Panc1 (cell line): ENCODE results near the gene KIFBP. TPM values are rescaled to one million over a fixed set of nuclear protein-coding genes. Genes with fewer than 3 reads are reported as not detected.

Experiments
- ATAC-seq: fragments of 200-7000 bp; cut with Tn5 transposase; 2 replicates; pipeline ENCODE4 v1.9.1; 2020; ENCODE audit warnings: mild to moderate bottlenecking, moderate library complexity
- BruUV-seq: library from RNA; stranded (reverse); fragments of 400-500 nt; replicated peaks from 2 replicates; lab custom pipeline; 2021; lab: Mats Ljungman, UMichigan
- CTCF ChIA-PET: fragments of 300-600 bp; sonication (Branson Sonifier 250); formaldehyde crosslinking; loops from one replicate; lab custom pipeline; 2022; ENCODE audit warnings: antibody characterized with exemption; lab: Charles Lee
- POLR2A ChIA-PET: fragments of 300-600 bp; sonication (Branson Sonifier 250); formaldehyde crosslinking; loops from one replicate; lab custom pipeline; 2022; ENCODE audit warnings: antibody characterized with exemption; lab: Charles Lee
- DNase-seq: peaks from one replicate; pipeline ENCODE4 v3.0.0-alpha.2; 2010; ENCODE audit warnings: low read depth, low spot score
- H3K27ac ChIP-seq: 2 replicates; pipeline ENCODE4 v1.5.1; 2011; ENCODE audit warnings: mild to moderate bottlenecking, low read length, inconsistent platforms
- H3K27me3 ChIP-seq: fragments of 200-500 bp; sonication (Bioruptor generic); 2 replicates; pipeline ENCODE4 v1.6.0; 2014; ENCODE audit warnings: low read length, inconsistent platforms; ENCODE audit not compliant: control insufficient read depth, insufficient read depth
- H3K36me3 ChIP-seq: fragments of 200-500 bp; sonication (Bioruptor generic); 2 replicates; pipeline ENCODE4 v1.5.1; 2014; ENCODE audit warnings: inconsistent platforms, mild to moderate bottlenecking, low read length, moderate library complexity; ENCODE audit not compliant: control insufficient read depth, insufficient read depth
- H3K4me1 ChIP-seq: 2 replicates; pipeline ENCODE4 v1.5.1; 2011; ENCODE audit warnings: inconsistent platforms, mild to moderate bottlenecking, low read length, moderate library complexity; ENCODE audit not compliant: control insufficient read depth, insufficient read depth
- H3K4me3 ChIP-seq, 2 experiments: 2 replicates each; pipeline ENCODE4 v1.5.1; 2011 to 2012; ENCODE audit warnings: low read depth in 2 of 2, low read length in 2 of 2, mild to moderate bottlenecking in 2 of 2, inconsistent platforms in 1 of 2, moderate library complexity in 1 of 2
- H3K9me3 ChIP-seq: fragments of 200-500 bp; sonication (Bioruptor generic); 2 replicates; pipeline ENCODE4 v1.5.1; 2014; ENCODE audit warnings: low read depth, mild to moderate bottlenecking, inconsistent platforms, low read length, moderate library complexity; ENCODE audit not compliant: control insufficient read depth, insufficient read depth
- POLR2AphosphoS5 ChIP-seq: IDR thresholded peaks from 2 replicates; pipeline ENCODE4 v1.6.1; 2012; ENCODE audit warnings: mild to moderate bottlenecking, low read depth, low read length, moderate library complexity
- SIN3A ChIP-seq: IDR thresholded peaks from 2 replicates; pipeline ENCODE4 v1.6.1; 2012; ENCODE audit warnings: low read depth, mild to moderate bottlenecking, low read length, moderate library complexity, borderline replicate concordance; ENCODE audit not compliant: insufficient read depth
- TCF7L2 ChIP-seq: IDR thresholded peaks from 2 replicates; pipeline ENCODE4 v1.6.1; 2011; ENCODE audit warnings: mild to moderate bottlenecking, low read depth, low read length, inconsistent platforms
- in situ Hi-C: cut with HindIII; loops from 2 replicates; pipeline ENCODE4 v1.10.0; 2016; ENCODE audit warnings: low sequenced_read_pairs, low pct_unique_long_range_greater_than_20kb
- intact Hi-C: fragments of 100-400 bp; cut with micrococcal nuclease; formaldehyde crosslinking; loops from one replicate; pipeline ENCODE4 v1.10.0; 2022; ENCODE audit not compliant: unreplicated experiment
- total RNA-seq: library from RNA; stranded (reverse); gene quantifications from one replicate; pipeline ENCODE4 v1.2.1, GENCODE V29; 2021; ENCODE audit not compliant: unreplicated experiment
- TF ChIP-seq, protein P1 (sequence below), 2 experiments: IDR thresholded peaks; 2 replicates each; pipeline ENCODE4 v1.6.1; 2011 to 2012; ENCODE audit warnings: low read depth in 2 of 2, control low read depth in 1 of 2, low read length in 1 of 2, mild to moderate bottlenecking in 1 of 2, moderate library complexity in 1 of 2; ENCODE audit not compliant: insufficient read depth in 1 of 2
- TF ChIP-seq, protein P2 (sequence below): fragments of 450-650 bp; IDR thresholded peaks from 2 replicates; pipeline ENCODE4 v1.5.1; 2017; ENCODE audit warnings: mild to moderate bottlenecking

The KIFBP gene
- total RNA-seq, 1 experiment from 2014 or later: 45.9 TPM

- ChIA-PET POLR2A (interaction anchor here (0.6 kb wide), 1 partner anchor 66 kb away, joined by 4 read pairs; no protein-coding TSS in a partner anchor), CTCF (interaction anchor here (0.6 to 0.9 kb wide), 3 partner anchors 14 to 212 kb away, joined by 3 read pairs; no protein-coding TSS in a partner anchor)
- TF ChIP-seq SIN3A (no peak), TCF7L2 (no peak), POLR2AphosphoS5 (no peak)
- TF ChIP-seq, protein P1, sequence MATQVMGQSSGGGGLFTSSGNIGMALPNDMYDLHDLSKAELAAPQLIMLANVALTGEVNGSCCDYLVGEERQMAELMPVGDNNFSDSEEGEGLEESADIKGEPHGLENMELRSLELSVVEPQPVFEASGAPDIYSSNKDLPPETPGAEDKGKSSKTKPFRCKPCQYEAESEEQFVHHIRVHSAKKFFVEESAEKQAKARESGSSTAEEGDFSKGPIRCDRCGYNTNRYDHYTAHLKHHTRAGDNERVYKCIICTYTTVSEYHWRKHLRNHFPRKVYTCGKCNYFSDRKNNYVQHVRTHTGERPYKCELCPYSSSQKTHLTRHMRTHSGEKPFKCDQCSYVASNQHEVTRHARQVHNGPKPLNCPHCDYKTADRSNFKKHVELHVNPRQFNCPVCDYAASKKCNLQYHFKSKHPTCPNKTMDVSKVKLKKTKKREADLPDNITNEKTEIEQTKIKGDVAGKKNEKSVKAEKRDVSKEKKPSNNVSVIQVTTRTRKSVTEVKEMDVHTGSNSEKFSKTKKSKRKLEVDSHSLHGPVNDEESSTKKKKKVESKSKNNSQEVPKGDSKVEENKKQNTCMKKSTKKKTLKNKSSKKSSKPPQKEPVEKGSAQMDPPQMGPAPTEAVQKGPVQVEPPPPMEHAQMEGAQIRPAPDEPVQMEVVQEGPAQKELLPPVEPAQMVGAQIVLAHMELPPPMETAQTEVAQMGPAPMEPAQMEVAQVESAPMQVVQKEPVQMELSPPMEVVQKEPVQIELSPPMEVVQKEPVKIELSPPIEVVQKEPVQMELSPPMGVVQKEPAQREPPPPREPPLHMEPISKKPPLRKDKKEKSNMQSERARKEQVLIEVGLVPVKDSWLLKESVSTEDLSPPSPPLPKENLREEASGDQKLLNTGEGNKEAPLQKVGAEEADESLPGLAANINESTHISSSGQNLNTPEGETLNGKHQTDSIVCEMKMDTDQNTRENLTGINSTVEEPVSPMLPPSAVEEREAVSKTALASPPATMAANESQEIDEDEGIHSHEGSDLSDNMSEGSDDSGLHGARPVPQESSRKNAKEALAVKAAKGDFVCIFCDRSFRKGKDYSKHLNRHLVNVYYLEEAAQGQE (IDR thresholded peaks at IDR 0.05; ENCODE audit: insufficient read depth in 1 of 2, low read depth in 2 of 2, low read length in 1 of 2): no peak
- TF ChIP-seq, protein P2, sequence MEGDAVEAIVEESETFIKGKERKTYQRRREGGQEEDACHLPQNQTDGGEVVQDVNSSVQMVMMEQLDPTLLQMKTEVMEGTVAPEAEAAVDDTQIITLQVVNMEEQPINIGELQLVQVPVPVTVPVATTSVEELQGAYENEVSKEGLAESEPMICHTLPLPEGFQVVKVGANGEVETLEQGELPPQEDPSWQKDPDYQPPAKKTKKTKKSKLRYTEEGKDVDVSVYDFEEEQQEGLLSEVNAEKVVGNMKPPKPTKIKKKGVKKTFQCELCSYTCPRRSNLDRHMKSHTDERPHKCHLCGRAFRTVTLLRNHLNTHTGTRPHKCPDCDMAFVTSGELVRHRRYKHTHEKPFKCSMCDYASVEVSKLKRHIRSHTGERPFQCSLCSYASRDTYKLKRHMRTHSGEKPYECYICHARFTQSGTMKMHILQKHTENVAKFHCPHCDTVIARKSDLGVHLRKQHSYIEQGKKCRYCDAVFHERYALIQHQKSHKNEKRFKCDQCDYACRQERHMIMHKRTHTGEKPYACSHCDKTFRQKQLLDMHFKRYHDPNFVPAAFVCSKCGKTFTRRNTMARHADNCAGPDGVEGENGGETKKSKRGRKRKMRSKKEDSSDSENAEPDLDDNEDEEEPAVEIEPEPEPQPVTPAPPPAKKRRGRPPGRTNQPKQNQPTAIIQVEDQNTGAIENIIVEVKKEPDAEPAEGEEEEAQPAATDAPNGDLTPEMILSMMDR: no peak
- Histone ChIP-seq H3K4me3 (peak overlapping the region; percentile 89 to 90), H3K27ac (peak overlapping the region; percentile 94), H3K36me3 (peaks cover 14% of the 10 kb centered on the region), H3K9me3 (no peaks in the 10 kb centered on the region), H3K27me3 (no peaks in the 10 kb centered on the region), H3K4me1 (peaks cover 14% of the 10 kb centered on the region; the same call in 1 of the 2 replicates)
- peak; percentile 26 for ATAC-seq
- DNase-seq: no peak
- intact Hi-C loops (no loop called here), in situ Hi-C loops (no loop called here)
- TSS peak; percentile 98 for BruUV-seq
Measured at GRCh38 chr10:68955355-68955831, 33.2 kb upstream of the KIFBP start.

DNA sequence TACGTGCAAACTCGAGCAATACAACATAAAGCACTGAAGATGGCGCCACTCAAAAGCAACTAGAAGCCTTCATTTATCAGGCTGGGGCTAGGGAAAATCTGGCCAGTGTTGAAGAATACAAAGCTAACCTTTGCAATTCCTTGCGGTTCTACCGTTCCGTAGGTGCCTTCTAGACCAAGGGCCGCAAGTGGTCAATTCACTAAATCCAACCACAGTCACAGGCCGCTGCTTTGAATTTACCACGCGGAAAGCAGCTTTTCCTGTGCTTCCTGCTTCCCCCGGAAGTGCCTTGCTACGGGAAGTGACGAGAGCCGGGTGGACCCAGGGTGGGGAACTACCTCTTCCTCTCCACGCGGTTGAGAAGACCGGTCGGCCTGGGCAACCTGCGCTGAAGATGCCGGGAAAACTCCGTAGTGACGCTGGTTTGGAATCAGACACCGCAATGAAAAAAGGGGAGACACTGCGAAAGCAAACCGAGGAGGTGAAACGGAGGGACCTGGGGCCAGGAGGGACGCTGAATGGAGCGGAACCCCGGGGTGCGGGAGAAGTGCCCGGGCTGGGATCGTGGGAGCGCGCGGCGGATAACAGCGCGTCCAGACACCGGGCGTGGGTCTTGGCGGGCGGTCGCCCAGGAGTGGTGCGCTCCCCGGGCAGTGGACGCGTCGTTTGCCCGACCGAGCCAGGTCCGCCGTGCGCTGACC lies 32.6 kb upstream of the KIFBP start, which contains the start of gene DDX21:
Gene DDX21 (plus strand): TSS at position 339 of the 701 bp plus-strand sequence. CDS start 56 bp downstream, at position 395.
- TSS peak; percentile 91 for BruUV-seq

More for the DNA sequence above, 32.6 kb upstream of the KIFBP start, which contains the start of gene DDX21:
- peaks cover 14% of the 10 kb centered on the region; the same call in 1 of the 2 replicates for H3K4me1 ChIP-seq
- H3K36me3 ChIP-seq: peaks cover 18% of the 10 kb centered on the region
- CTCF ChIA-PET: interaction anchor here (0.6 to 0.9 kb wide), 3 partner anchors 15 to 1228 kb away, joined by 3 read pairs; no protein-coding TSS in a partner anchor
- ATAC-seq: peak; percentile 97
- TF ChIP-seq, protein P1 (IDR thresholded peaks at IDR 0.05; ENCODE audit: insufficient read depth in 1 of 2, low read depth in 2 of 2, low read length in 1 of 2): no peak
- TF ChIP-seq POLR2AphosphoS5 (peak; percentile 96), TCF7L2 (peak; percentile 53; the same call in 1 of the 2 replicates), SIN3A (peak; percentile 81)
- TF ChIP-seq, protein P2: peak; percentile 85
- peak within 1 kb of the TSS; percentile 94 for H3K27ac ChIP-seq
- H3K4me3 ChIP-seq: peak within 1 kb of the TSS; percentile 89 to 90
- H3K27me3 ChIP-seq: no peaks in the 10 kb centered on the region
- no peaks in the 10 kb centered on the region for H3K9me3 ChIP-seq
- in situ Hi-C loops: no loop called here
- intact Hi-C loops: no loop called here
- DNase-seq: peak; percentile 86
- POLR2A ChIA-PET: interaction anchor here (0.5 to 0.7 kb wide), 5 partner anchors 24 to 623 kb away, joined by 3 to 7 read pairs (median 4); partner anchors contain the start of gene SRGN
